T-helper 1 cell (primary cell): ENCODE measurements around the gene XYLT1.

ENCODE experiments used
- DNase-seq, 5 donors: peaks; one replicate each; pipeline ENCODE4 v3.0.0-alpha.2; 2012 to 2020

XYLT1 gene

GRCh38 chr16:17303101-17303500 is 167.7 kb downstream of the XYLT1 start:
- no peak for DNase-seq

GRCh38 chr16:17302620-17303019 is 168.1 kb downstream of the XYLT1 start:
- DNase-seq = no peak

- no peak for DNase-seq
Observed at GRCh38 chr16:17302214-17302613, 168.5 kb downstream of the XYLT1 start.

- no peak for DNase-seq
Observed at GRCh38 chr16:17301593-17302135, 169.1 kb downstream of the XYLT1 start.

GRCh38 chr16:17301184-17301583 is 169.6 kb downstream of the XYLT1 start:
- DNase-seq = no peak

GRCh38 chr16:17299790-17300189 is 171.0 kb downstream of the XYLT1 start:
- no peak for DNase-seq

GRCh38 chr16:17298238-17298637 is 172.5 kb downstream of the XYLT1 start:
- DNase-seq = no peak

GRCh38 chr16:17296431-17296830 is 174.3 kb downstream of the XYLT1 start:
- DNase-seq = no peak

- no peak for DNase-seq
Observed at GRCh38 chr16:17295948-17296347, 174.8 kb downstream of the XYLT1 start.

GRCh38 chr16:17294856-17295255 is 175.9 kb downstream of the XYLT1 start:
- DNase-seq = no peak

GRCh38 chr16:17293813-17294558 is 176.8 kb downstream of the XYLT1 start:
- DNase-seq = no peak

GRCh38 chr16:17291289-17291688 is 179.5 kb downstream of the XYLT1 start:
- DNase-seq = no peak

- DNase-seq = no peak
Observed at GRCh38 chr16:17289674-17290635, 180.8 kb downstream of the XYLT1 start.

- DNase-seq = no peak
Observed at GRCh38 chr16:17289050-17289449, 181.7 kb downstream of the XYLT1 start.

- DNase-seq = no peak
Observed at GRCh38 chr16:17287166-17287800, 183.5 kb downstream of the XYLT1 start.

- no peak for DNase-seq
Observed at GRCh38 chr16:17286443-17286842, 184.3 kb downstream of the XYLT1 start.

- no peak for DNase-seq
Observed at GRCh38 chr16:17283016-17283415, 187.7 kb downstream of the XYLT1 start.

- no peak for DNase-seq
Observed at GRCh38 chr16:17282247-17282646, 188.5 kb downstream of the XYLT1 start.

- DNase-seq = no peak
Observed at GRCh38 chr16:17281052-17281451, 189.7 kb downstream of the XYLT1 start.

GRCh38 chr16:17278988-17279387 is 191.8 kb downstream of the XYLT1 start:
- DNase-seq = no peak

GRCh38 chr16:17277981-17278381 is 192.8 kb downstream of the XYLT1 start:
- no peak for DNase-seq

GRCh38 chr16:17276610-17277009 is 194.2 kb downstream of the XYLT1 start:
- no peak for DNase-seq

- DNase-seq = no peak
Observed at GRCh38 chr16:17276010-17276530, 194.7 kb downstream of the XYLT1 start.
